Ishikawa (cell line): ENCODE results near the gene TBX2.

Experiments used
- CEBPB ChIP-seq: IDR thresholded peaks from 2 replicates; pipeline ENCODE4 v1.6.1; 2012
- CREB1 ChIP-seq: IDR thresholded peaks from 2 replicates; pipeline ENCODE4 v1.6.1; 2012; ENCODE audit warnings: low read depth
- EGR1 ChIP-seq: IDR thresholded peaks from 2 replicates; pipeline ENCODE4 v1.6.1; 2012
- EP300 ChIP-seq: IDR thresholded peaks from 2 replicates; pipeline ENCODE4 v1.6.1; 2012; ENCODE audit warnings: borderline replicate concordance
- FOXM1 ChIP-seq: IDR thresholded peaks from 2 replicates; pipeline ENCODE4 v1.6.1; 2012; ENCODE audit warnings: low read depth, borderline replicate concordance
- MAX ChIP-seq: IDR thresholded peaks from 2 replicates; pipeline ENCODE4 v1.6.1; 2012
- NFIC ChIP-seq: IDR thresholded peaks from 2 replicates; pipeline ENCODE4 v1.6.1; 2012
- RAD21 ChIP-seq: IDR thresholded peaks from 2 replicates; pipeline ENCODE4 v1.6.1; 2012; ENCODE audit warnings: low read depth
- REST ChIP-seq: IDR thresholded peaks from 2 replicates; pipeline ENCODE4 v1.6.1; 2012; ENCODE audit warnings: low read depth, mild to moderate bottlenecking
- TAF1 ChIP-seq: IDR thresholded peaks from 2 replicates; pipeline ENCODE4 v1.6.1; 2012; ENCODE audit warnings: low read depth, mild to moderate bottlenecking
- TCF12 ChIP-seq: IDR thresholded peaks from 2 replicates; pipeline ENCODE4 v1.6.1; 2012; ENCODE audit warnings: low read depth
- TEAD4 ChIP-seq: IDR thresholded peaks from 2 replicates; pipeline ENCODE4 v1.6.1; 2012
- YY1 ChIP-seq: IDR thresholded peaks from 2 replicates; pipeline ENCODE4 v1.6.1; 2012; ENCODE audit warnings: low read depth
- ZBTB7A ChIP-seq: IDR thresholded peaks from 2 replicates; pipeline ENCODE4 v1.6.1; 2012; ENCODE audit warnings: low read depth
- TF ChIP-seq, protein P1 (sequence below): IDR thresholded peaks from 2 replicates; pipeline ENCODE4 v1.6.1; 2012

TBX2 gene

GRCh38 chr17:61372436-61372835, 27.2 kb upstream of the TBX2 start:
- no peak for TF ChIP-seq EGR1
- TF ChIP-seq, protein P1, sequence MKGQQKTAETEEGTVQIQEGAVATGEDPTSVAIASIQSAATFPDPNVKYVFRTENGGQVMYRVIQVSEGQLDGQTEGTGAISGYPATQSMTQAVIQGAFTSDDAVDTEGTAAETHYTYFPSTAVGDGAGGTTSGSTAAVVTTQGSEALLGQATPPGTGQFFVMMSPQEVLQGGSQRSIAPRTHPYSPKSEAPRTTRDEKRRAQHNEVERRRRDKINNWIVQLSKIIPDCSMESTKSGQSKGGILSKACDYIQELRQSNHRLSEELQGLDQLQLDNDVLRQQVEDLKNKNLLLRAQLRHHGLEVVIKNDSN: no peak
- TF ChIP-seq CREB1: no peak
- TF ChIP-seq TAF1: no peak
- no peak for TF ChIP-seq EP300
- no peak for TF ChIP-seq NFIC
- TF ChIP-seq CEBPB: no peak
- no peak for TF ChIP-seq ZBTB7A
- no peak for TF ChIP-seq FOXM1
- no peak for TF ChIP-seq RAD21
- no peak for TF ChIP-seq MAX
- TF ChIP-seq YY1: no peak
- TF ChIP-seq REST: no peak
- TF ChIP-seq TCF12: no peak
- TF ChIP-seq TEAD4: no peak

DNA sequence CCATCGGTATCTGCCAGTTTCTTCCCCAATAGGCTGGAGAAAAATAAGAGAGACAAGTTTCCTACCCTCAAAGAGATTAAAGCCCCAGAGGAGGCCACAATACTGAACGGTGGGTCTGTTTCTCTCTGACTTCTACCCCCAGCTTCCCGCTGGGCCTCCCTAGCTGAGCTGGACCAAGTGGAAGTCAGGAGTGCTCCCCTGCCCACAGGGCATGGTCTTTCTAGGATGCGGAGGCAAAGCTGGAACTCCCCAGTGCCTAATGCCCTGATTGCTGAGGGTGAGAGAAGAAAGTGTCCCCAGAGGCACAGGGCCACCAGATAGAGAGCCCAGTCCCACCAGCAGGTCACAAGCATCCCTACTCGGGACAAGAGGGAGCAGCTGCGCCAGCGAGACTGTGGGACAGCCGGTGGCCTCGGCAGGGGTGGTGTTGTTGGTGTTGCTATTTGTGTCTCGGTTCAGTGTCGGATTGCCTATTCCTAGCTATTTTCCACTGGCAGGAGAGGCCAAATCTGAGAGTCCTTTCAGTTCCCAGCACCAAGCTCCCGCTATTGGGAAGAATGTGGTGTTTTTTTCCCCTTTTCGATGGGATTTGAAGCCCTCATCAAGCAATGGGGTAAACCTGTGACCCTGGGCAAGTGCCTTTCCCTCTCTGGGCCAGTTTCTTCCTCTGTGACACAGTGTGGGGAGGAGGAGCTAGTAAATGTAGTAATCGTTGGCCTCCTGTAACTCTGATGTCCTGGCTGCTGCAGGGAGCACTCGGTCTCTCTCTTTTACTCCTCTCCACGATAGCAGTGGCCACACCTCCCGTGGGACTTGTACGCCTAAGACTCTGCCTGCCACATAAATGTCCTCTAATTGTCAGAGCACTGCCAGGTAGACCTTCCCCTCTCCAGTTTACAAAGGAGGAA, 22.5 kb upstream of the TBX2 start:
- TF ChIP-seq TAF1 (no peak), YY1 (no peak), MAX (no peak), FOXM1 (no peak)

DNA sequence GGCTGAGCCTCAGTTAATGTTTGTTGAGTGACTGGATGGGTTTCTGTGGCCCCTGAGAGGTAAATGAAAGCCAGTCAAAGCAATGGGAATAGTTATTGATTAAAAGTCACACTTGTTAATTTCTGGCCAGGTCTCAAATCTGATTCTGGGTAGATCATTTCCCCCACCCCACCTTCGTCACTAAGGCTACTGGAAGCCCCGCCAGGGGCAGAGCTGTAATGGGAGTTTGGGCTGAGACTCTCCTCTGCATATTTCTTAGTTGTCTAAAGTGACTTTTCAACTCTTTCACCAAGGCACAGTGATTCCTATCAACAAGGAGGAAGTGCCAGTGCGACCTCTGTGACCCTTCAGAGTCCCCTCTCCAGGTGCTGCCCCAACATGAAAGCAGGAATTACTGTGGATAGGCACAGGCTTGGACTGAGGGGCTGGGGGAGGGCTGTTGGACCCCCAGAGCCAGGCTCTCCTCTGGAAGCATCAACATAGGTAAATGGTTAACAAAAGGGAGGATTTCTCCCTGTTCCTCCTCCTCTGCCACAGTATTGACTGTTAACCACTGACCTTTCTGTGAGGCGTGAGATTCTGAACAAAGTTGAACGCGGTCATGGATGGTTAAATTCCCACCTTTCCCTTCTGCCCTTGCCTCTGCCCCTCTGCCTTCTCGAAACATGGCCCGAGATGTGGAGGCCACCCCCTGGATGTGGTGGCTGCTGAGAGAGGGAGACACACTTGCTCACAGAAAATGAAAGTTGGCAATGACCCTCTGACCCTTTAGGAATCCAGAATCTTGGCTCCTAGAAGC, 20.8 kb upstream of the TBX2 start:
- TF ChIP-seq TAF1 (no peak), CREB1 (no peak), NFIC (no peak), EGR1 (no peak), REST (no peak), RAD21 (no peak), YY1 (no peak)

DNA sequence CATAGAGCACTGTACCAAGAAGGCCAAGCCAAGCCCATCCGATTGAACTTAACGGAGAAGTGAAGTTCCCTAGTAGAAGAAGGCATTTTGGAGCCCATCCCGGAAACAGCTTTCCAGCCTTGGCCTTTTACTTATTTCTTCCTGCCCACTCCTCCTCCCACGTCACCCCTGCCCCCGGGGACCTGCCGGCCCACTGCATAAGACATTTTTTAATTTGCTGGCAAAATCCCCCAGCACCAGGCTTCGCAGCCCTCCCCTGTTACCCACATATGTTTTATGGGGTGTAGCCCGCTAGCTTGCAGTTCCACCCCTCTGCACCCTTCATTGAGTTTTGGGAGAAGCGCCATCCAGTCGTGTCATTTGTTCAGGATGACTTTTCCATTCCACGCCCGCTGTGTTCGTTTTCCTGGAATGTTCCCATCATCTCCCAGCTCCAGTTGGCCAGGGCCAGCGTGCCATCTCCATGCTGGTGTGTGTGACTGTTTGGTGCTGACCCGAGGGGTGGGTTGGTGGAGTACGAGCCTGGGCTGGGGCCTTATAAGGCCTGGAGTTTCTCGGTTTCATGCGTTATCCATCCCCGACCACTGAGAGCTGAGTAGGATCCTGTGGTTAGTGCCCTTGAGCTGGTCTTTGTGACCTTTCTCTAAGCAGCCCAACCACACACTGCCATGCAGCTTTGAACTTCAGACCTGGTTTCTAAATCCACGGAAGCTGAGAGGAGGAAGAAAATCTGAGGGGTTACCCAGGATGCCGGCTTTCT, 20.0 kb upstream of the TBX2 start:
- no peak for TF ChIP-seq TAF1
- no peak for TF ChIP-seq EGR1
- no peak for TF ChIP-seq CREB1
- TF ChIP-seq CEBPB: no peak
- TF ChIP-seq NFIC: no peak
- no peak for TF ChIP-seq TEAD4
- no peak for TF ChIP-seq MAX
- no peak for TF ChIP-seq REST
- TF ChIP-seq FOXM1: no peak
- TF ChIP-seq YY1: no peak
- TF ChIP-seq, protein P1: no peak
- TF ChIP-seq TCF12: no peak
- TF ChIP-seq RAD21: no peak
- TF ChIP-seq EP300: no peak
